ENCODE measurements around the gene CACNB3. TPM values are rescaled to one million over a fixed set of nuclear protein-coding genes. Genes with fewer than 3 reads are reported as not detected.
A peak's percentile ranks its signal among the peaks of the same experiment; 100 is the strongest.
"Not testable (repeated sequence)": the region's sequence is repeated elsewhere in the genome, so short reads cannot be mapped to it uniquely, and the experiment has no call there.

CACNB3 gene
- polyA plus RNA-seq, 3 donors, result 3.1 to 16.6 (median 6.9) TPM

DNA sequence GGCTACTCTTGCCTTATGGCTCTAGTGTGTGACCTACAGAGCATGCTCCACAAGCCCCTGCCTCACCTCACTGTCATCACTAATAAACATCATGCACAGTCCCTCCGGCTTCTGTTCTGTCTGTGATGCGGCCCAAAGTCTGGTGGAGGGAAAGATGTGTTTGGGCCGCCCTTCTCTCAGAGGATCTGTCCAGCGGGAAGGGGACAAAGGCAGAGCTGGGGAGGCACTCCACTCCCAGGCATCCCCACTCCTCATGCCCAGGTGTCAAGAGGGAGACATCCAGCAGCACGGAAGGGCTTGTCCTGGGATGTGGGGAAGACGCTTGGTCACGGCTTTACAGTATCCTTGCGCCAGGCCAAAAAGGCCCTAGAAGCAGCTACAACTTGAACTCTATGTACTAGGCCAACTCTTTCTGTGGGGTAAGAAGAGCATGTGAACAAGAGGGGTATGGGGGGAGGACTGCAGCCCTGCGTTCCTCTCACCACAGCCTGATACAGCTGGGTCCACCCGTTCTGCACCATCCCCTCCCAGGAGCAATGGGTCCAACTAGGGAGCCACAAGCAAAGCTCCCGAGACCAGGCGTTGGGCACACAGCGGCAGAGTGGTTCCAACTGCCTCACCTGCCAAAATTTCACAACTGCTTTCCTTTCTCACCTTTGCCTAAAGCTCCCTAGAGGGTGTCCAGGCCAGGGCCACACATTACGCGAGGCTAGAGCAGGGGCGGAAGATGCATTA, 10.7 kb downstream of the CACNB3 start:
- 88 to 92% (median 89%) methylated on average over 16 of the region's 16 CpGs for WGBS, 3 donors
- no peak overlapping the region for H3K27ac ChIP-seq (ENCODE audit: low read depth, low read length)

DNA sequence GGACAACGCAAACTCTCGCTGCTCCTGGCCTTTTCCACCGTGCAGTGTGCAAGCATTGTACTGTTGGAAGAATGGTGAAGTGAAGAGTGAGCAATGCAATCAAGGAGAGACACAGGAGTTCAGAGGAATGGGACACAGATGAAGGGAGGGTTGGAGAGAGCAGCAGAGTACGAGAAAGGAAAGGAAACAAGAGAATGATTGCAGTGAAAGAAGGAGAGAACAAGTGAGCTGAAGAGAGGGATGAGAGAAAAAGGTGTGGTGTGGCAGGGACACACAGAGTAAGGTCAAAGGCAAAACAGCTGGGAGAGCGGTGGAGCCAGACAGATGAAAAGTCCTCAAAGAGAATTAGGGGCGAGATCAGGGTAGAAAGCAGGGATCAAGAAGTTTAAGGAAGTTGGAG, 13.0 kb downstream of the CACNB3 start:
- 87 to 92% (median 90%) methylated on average over 6 of the region's 6 CpGs for WGBS, 3 donors
- no peak overlapping the region for H3K27ac ChIP-seq (ENCODE audit: low read depth, low read length)

- no peak overlapping the region for H3K27ac ChIP-seq (ENCODE audit: low read depth, low read length)
- 85 to 88% (median 88%) methylated on average over 12 of the region's 12 CpGs for WGBS, 3 donors
Observed at GRCh38 chr12:48832321-48833060, 14.2 kb downstream of the CACNB3 start.

GRCh38 chr12:48838048-48838447, 19.8 kb downstream of the CACNB3 start:
- 88 to 93% (median 90%) methylated on average over 4 of the region's 4 CpGs for whole genome bisulfite sequencing, 3 donors
- no peak overlapping the region for H3K27ac ChIP-seq (ENCODE audit: low read depth, low read length)

- H3K27ac ChIP-seq (ENCODE audit: low read depth, low read length), result not testable (repeated sequence)
- WGBS, 3 donors, result 90 to 95% (median 91%) methylated on average over 14 to 28 of the region's 29 CpGs
Observed at GRCh38 chr12:48842021-48842420, 23.7 kb downstream of the CACNB3 start.

DNA sequence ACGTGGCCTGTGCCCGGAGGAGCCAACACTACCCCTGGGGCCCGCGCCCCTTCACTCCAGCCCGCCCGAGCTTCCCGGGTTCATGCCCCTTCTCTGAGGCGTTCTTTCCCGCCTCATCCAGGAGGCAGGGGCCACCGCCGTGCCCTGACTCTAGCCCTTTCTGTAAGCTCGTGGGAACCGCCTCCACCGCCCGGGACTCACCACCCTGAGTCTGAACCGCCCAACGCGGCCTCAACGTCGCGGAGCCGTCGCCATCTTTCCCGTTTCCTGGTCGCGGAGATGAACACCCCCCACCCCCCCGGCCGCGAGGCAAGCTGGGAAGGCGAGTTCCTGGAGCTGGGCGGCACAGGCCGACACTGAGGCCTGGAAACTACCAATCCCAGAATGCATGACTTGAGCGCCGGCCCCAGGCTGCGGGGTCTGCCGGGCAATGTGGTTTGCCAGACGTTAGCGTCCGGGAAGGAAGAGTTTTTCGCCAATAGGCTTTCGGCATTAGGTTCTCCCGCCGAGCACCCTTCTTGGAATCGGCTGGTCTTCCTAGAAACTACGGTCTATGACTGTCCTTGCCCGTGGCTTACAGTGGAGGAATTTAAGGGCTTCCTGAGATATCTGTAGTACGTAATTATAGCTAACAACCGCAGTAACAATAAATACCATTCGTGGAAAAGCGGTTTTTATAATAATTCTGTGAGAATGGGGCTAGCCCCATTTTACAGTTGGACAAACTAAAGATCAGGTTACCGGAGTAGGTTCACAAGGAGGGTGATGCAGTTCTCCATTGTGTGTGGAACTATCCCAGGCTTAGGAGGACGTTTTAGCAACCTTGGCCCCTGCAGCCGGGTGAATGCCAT, 33.8 kb downstream of the CACNB3 start, which contains the start of gene DDX23:
DDX23 (minus strand) TSS at position 281 of the 851 bp plus-strand sequence. CDS start 6,381 bp downstream, outside the sequence.
- 0 to 1% (median 1%) methylated on average over 46 to 53 of the region's 53 CpGs for WGBS, 3 donors
- H3K27ac ChIP-seq (ENCODE audit: low read depth, low read length), result peak within 1 kb of the TSS; percentile 81

- peak overlapping the region; percentile 49 for H3K27ac ChIP-seq (ENCODE audit: low read depth, low read length)
- WGBS, 3 donors, result 1 to 2% (median 1%) methylated on average over 11 of the region's 11 CpGs
Observed at GRCh38 chr12:48852734-48853688, 34.7 kb downstream of the CACNB3 start.

GRCh38 chr12:48854488-48854887, 36.2 kb downstream of the CACNB3 start:
- 84 to 91% (median 88%) methylated on average over 4 of the region's 4 CpGs for WGBS, 3 donors

GRCh38 chr12:48854932-48855331, 36.6 kb downstream of the CACNB3 start:
- WGBS, 3 donors, result 74 to 93% (median 92%) methylated on average over 10 of the region's 10 CpGs
- not testable (repeated sequence) for H3K27ac ChIP-seq (ENCODE audit: low read depth, low read length)

More at GRCh38 chr12:48854488-48854887, 36.2 kb downstream of the CACNB3 start:
- no peak overlapping the region for H3K27ac ChIP-seq (ENCODE audit: low read depth, low read length)

DNA sequence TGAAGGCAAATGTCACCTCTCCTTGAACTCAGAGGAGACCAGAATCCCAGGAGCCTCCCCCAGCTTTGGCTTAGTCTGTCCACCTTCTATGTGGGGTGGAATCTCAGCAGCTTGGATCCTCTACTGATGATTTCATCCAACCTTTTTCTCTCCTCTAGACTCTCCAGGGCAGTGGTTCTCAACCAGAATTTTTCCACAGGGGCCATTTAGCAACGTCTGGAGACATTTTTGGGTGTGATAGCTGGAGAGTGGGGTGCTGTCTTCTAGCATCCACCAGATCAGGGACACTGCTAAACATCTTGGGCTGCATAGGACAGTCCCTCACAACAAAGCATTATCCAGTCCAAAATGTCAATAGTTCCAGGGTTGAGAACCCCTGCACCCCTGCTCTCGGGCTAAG, 38.1 kb downstream of the CACNB3 start:
- 63 to 69% (median 69%) methylated on average over 2 of the region's 2 CpGs for WGBS, 3 donors
- no peak overlapping the region for H3K27ac ChIP-seq (ENCODE audit: low read depth, low read length)

GRCh38 chr12:48857278-48857994, 39.1 kb downstream of the CACNB3 start:
- 77 to 84% (median 82%) methylated on average over 13 of the region's 13 CpGs for WGBS, 3 donors
- H3K27ac ChIP-seq (ENCODE audit: low read depth, low read length), result no peak overlapping the region

- no peak overlapping the region for H3K27ac ChIP-seq (ENCODE audit: low read depth, low read length)
- WGBS, 3 donors, result 85 to 88% (median 86%) methylated on average over 8 of the region's 8 CpGs
Observed at GRCh38 chr12:48858043-48858442, 39.7 kb downstream of the CACNB3 start.

- H3K27ac ChIP-seq (ENCODE audit: low read depth, low read length), result no peak overlapping the region
- 94 to 98% (median 95%) methylated on average over 5 of the region's 5 CpGs for WGBS, 3 donors
Observed at GRCh38 chr12:48859607-48860006, 41.3 kb downstream of the CACNB3 start.

GRCh38 chr12:48860236-48860635, 41.9 kb downstream of the CACNB3 start:
- H3K27ac ChIP-seq (ENCODE audit: low read depth, low read length), result not testable (repeated sequence)
- WGBS, 3 donors, result 91 to 95% (median 94%) methylated on average over 5 of the region's 5 CpGs

DNA sequence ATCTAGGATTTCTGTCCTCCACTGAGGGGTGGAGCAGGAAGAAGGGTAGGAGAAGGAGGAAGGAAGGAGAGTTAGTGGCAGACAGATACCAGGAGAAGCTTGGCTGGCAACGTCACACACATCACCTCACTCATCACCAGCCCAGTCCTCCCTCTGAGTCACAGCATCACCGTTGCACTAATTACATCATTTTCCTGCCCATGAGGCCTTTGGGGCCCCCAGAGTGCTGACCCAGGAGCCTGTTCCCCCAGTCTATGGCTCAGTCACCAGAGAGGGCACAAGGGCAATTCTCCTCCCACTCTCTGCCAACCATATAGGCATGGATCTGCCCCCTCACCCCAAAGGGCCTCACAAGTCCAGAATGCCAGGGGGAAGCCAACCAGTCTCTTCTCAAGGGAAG, 42.8 kb downstream of the CACNB3 start:
- H3K27ac ChIP-seq (ENCODE audit: low read depth, low read length), result no peak overlapping the region
- WGBS, 3 donors, result 39 to 79% (median 42%) methylated on average over 2 of the region's 2 CpGs

DNA sequence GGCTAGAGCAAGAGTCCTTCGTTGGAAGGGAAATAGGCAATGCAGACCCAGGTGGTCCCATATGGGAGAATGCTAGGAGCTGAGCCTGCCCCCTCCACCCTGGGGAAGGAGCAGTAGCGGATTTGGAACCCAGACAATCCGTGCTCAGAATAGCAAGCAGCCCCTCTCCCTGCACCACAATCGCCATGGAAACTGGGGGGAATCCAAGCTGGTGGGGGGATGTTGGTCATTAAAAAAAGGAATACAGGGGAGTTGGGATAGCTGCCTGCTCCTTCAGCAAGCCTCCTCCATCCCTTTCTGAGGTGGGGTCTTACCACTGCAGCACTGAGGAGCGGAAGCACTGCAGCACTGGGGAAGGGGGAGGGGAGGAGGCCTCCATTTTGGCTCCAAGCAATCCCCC, 44.5 kb downstream of the CACNB3 start:
- no peak overlapping the region for H3K27ac ChIP-seq (ENCODE audit: low read depth, low read length)
- 81 to 87% (median 84%) methylated on average over 5 of the region's 5 CpGs for WGBS, 3 donors

DNA sequence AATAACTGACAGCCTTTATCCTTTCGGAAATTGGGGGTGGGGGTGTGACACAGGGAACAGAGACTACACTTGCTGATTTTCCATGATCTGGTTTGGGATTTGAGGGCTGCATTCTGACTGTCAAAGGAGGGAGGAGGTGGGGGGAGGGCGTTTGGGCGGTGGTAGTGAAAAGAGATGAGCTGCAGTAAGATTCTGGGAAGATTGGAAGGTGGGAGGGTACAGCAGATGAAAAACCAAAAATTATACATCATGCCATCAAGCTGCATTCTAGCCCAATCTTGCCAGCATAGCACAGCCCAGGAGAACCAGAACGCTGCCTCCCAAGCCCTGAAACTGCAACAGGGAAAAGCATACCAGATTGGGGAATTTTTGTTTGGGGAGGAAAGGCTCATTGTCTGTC, 45.0 kb downstream of the CACNB3 start:
- WGBS, 3 donors, result 70 to 86% (median 77%) methylated on average over 4 of the region's 4 CpGs
- no peak overlapping the region for H3K27ac ChIP-seq (ENCODE audit: low read depth, low read length)
